NB4 (cell line): ENCODE measurements around the gene C2CD3.

Source experiments
- CTCF ChIP-seq: IDR thresholded peaks from one replicate; pipeline ENCODE4 v1.5.1; 2012; ENCODE audit warnings: low read depth, low read length
- MAX ChIP-seq: IDR thresholded peaks from 2 replicates; pipeline ENCODE4 v1.6.1; 2011; ENCODE audit warnings: low read depth, low read length
- POLR2A ChIP-seq: IDR thresholded peaks from 2 replicates; pipeline ENCODE4 v1.6.1; 2011; ENCODE audit warnings: mild to moderate bottlenecking; ENCODE audit not compliant: insufficient read length; ENCODE audit errors: extremely low read depth

- TF ChIP-seq CTCF (no peak), POLR2A (no peak), MAX (no peak)
These were observed 173.6 kb downstream of the C2CD3 start for GRCh38 chr11:73997120-73997770.
